H54 (cell line): ENCODE results near the gene ARAP2.

ENCODE experiments used
- DNase-seq: peaks from one replicate; pipeline ENCODE4 v3.0.0; 2011; ENCODE audit warnings: low spot score, mixed read lengths; ENCODE audit not compliant: insufficient read length
- FAIRE-seq: peaks from 3 replicates; lab custom pipeline; 2011; peaks lifted over from hg19 to GRCh38; lab: Jason Lieb, UNC
- POLR2A ChIP-seq: IDR thresholded peaks from 2 replicates; pipeline ENCODE4 v1.6.1; 2011; ENCODE audit warnings: low read depth, mild to moderate bottlenecking, low read length

Gene ARAP2

DNA sequence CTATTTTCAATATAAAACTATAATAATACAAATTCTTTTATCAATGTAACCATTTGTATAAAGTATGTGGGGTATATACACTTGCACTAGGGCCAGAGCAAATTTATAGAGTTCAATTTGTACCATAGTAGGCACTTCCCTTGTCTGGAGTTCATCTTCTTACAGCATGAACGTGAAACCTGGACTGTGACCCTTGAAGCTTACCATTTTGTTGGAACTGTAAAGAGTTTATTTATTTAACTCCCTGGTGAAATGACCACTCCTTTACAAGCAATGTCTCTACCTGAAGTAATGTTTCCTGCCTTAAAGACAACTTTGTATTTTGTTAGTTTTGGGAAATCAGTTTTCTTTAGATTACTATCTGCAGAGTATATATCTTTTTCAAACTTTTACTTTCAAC, 188.2 kb downstream of the ARAP2 start:
- no peak for TF ChIP-seq POLR2A
- no peak for FAIRE-seq
- no peak for DNase-seq

DNA sequence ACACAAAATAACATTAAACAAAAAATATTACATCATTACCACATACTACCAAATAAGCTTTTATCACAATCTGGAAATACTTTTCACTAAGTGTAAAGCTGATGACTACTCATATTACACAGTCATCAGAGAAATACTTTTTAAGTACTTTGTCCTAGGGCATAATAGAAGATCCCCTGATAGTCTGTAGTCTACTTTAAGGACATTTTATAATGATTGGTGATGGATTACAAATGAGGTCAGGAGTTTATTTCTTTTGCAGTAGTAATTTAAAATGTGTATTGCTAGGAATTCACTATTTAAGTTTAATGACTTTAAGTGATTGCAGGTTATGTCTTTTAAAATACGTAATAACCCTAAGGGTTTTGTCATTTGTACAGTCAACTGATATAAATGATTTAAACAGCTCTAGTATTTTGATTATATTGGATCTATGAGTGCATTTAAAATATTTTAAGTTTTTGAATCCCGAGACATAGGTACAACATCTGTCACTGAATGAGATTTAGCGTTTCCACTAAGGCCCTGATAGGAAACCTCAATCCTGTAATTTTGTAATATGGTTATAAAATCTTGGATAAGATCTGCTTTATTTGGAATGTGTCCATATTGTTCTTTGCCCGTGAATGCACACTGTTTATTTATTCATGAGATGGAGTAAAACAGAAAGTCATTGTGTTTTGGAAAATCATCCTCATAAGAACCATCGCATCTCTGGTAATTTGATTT, 189.5 kb downstream of the ARAP2 start:
- peak; percentile 30 for FAIRE-seq
- no peak for DNase-seq
- no peak for TF ChIP-seq POLR2A

DNA sequence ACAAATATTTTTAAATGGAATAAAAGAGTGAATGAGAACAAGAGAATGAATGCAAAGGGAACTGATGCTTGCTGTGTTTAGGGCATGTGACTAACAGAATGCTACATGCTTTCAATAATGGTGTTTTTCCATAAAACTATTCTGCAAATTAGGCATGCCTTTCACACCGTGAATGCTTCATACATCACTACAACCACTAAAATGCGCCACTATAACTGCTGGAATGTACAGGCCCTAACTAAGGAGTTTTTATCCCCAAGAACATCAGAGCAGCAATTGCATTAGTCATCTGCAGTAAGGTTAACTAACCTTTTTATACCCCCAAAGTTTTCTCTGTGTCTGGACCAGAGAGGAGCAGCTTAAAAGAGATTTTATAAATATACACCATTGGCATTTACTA, 190.4 kb downstream of the ARAP2 start:
- FAIRE-seq = no peak
- TF ChIP-seq POLR2A = no peak
- peak; percentile 1 for DNase-seq

DNA sequence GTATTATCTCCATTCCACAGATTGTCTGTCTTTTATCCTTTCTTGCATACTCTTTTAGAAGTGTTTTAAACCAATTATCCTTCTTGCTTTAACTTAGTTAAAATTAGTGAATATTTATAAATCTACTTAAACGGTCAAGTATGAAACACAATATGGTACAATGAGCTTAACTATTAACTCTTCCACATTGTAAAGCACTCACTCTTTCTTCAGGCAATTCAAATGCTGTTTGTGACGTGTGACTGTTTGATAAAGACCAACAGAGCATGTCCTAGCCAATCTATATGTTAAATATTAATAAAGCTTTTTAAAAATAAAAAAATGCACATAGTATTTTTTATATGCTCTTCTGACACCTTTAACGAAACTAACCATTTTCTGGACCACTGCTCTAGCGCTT, 192.7 kb downstream of the ARAP2 start:
- no peak for TF ChIP-seq POLR2A
- FAIRE-seq = no peak
- no peak for DNase-seq

DNA sequence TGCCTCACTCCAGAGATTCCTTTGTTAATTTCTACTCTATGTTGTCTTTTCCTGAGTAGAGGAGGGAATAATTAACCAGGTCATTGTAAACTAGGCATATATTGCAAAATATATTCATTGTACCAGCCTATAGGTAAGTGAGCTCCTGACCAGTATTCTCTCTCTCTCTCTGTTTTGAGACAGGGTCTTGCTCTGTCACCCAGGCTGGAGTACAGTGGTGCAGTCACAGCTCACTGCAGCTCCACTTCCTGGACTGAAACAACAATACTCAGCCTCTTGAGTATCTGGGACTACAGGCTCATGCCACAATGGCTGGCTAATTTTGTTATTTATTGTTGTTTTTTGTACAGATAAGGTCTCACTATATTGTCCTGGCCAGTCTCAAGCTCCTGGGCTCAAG, 198.3 kb downstream of the ARAP2 start:
- DNase-seq (no peak), FAIRE-seq (no peak)
- TF ChIP-seq POLR2A = no peak

DNA sequence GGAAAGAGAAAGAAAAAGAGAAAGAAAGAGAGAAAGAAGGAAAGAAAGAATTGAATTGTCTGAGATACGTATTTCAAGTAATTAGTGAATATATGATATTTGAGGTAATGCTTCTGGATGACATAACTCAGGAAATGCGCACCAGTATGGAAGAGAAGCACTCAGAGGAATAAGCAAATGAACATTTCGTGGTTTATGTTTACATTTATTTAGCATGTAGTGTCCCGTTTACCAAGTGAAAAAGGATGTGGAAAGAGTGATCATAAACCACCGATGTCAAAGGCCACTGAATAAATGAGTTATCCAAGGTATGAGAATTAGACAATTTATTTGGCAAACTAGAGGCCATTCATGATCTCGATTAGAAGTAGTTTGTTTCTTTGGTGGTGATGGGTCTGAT, 200.4 kb downstream of the ARAP2 start:
- TF ChIP-seq POLR2A = no peak
- DNase-seq (no peak), FAIRE-seq (no peak)

DNA sequence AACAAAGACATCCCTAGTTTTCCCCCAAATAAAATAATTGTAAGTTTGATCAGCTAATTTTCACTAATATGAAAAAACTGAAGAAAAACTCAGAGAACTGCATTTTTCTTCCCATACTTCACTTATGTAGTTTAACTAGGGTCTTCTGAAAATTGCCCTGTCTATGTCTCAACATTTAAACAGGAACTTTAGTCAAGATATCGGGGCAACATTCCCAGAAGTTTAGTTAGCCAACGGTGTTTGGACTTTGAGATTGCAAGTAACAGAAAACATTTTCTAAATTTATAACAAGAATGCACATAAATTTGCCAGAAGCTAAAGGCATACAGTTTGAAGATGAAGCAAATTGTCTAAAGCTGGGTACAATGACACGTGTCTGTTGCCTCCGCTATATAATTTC, 201.1 kb downstream of the ARAP2 start:
- FAIRE-seq (no peak), DNase-seq (no peak)
- TF ChIP-seq POLR2A = no peak

DNA sequence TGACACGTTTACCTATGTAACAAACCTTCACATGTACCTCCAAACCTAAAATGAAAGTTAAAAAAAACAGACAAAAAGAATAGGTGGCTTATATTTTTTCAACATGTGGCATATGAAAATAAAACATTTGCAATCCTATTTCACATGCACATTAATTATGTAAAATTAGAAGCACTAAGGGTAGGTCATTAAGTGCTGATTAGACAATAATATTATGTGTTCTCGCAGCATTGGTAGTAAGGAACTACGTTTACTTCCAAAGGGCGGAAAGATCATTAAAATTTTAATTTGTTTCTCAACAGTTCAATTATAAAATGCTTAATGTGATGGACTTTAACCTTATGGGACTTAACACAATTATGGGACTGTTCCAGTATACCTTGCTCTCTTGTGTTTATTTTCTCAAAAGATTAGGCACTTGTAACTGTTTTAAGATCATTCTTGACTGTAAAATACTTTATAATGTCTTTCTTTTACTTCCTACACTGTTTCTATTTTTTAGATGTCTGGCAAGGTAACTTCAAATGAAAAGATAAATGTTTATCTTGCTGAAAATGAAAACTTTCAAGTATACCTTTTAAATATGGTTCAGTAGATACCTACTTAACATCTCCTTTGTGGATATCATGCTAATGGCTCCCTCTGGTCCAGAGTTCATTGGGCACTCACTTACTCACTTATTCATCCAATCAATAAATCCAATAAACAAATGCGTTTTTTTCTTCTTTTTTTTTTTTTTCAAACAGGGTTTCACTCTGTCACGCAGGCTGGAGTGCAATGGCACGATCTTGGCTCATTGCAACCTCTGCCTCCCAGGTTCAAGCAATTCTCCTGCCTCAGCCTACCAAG, 202.0 kb downstream of the ARAP2 start:
- no peak for TF ChIP-seq POLR2A
- DNase-seq (no peak), FAIRE-seq (no peak)

DNA sequence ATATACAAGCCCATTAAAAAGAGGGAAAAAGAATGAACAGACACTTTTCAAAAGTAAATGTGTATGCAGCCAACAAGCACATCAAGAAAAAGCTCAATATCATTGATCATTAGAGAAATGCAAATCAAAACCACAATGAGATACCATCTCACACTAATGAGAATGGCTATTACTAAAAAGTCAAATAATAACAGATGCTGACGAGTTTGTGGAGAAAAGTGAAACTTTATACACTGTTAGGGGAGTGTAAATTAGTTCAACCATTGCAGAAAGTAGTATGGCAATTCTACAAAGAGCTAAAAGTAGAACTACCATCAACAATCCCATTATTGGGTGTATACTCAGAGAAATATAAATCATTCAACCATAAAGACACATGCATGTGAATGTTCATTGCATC, 203.0 kb downstream of the ARAP2 start:
- TF ChIP-seq POLR2A = no peak
- no peak for FAIRE-seq

DNA sequence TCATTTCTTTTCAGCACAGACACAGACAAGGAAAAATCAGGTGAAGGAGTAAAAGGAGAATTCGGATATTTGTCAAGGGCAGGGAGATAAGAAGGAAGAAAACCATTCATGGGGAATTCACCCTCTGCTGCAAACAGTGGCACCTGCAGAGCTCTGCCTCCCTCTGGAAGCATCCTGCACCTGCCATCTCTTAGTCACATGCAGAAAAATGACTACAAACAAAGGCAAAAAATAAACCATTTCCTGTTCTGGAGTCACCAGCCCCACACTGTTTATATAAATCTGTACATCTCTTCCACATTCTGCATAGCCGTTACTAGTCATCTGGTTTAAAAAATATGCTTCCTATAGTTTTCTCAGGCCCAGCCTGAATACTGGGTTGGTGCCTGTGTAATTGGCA, 205.3 kb downstream of the ARAP2 start:
- no peak for FAIRE-seq
- TF ChIP-seq POLR2A = no peak
- no peak for DNase-seq

More for the DNA sequence above, 203.0 kb downstream of the ARAP2 start:
- DNase-seq = no peak

DNA sequence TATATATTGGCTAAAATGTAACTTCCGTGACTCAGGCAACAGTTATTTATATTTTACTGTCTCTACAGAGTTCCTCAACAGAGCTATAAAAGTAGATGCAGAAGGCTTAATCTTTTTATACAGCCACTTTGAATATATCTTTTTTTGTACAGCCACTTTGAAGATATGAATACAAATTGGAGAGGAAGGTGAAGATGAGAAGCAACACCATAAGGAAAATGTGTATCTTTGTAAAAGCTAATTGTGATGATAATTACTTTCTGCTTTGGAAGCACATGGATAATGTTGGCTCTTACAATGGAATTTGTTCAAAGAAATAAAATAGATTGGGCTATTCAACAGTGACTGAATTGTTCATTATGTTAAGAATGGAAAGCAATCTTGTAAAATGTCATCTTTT, 205.8 kb downstream of the ARAP2 start:
- TF ChIP-seq POLR2A = no peak
- no peak for FAIRE-seq
- no peak for DNase-seq

DNA sequence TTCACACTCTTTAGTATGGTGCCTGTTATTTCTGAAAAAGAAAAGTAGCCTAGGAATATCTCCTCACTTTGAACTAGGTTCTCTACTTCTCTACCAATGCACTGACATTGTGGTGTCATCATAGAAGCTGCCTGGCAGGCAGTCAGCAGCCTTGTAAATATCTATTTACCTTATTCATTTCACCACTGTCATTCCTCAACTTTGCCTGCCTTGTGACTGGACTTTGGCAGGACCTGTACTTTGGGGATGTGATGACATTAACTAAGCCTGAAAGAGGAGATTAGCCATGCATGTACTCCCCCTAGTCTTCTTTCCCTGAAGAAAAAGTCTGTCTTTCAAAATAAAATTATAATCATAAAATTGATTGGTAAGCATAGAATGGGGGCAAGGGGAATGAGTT, 207.2 kb downstream of the ARAP2 start:
- DNase-seq = no peak
- no peak for FAIRE-seq
- TF ChIP-seq POLR2A = no peak

DNA sequence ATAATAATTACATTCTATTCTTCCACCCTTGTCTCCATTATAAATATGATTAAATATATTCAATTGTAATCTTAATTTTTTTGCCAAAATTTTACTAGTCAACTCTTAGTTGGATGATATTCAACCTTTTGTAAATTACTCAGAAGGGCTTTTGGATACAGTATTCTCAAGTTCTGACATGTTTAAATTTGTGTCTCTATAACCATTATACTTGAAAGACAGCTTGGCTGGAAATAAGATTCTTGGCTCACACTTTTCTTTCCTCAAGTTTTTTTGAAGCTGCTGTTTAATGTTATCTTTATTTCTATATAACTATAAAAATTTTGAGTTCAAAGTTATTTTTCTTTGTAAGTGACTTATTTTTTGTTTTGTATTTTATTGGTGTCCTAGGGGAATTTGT, 214.4 kb downstream of the ARAP2 start:
- TF ChIP-seq POLR2A = no peak
- DNase-seq (no peak), FAIRE-seq (no peak)

DNA sequence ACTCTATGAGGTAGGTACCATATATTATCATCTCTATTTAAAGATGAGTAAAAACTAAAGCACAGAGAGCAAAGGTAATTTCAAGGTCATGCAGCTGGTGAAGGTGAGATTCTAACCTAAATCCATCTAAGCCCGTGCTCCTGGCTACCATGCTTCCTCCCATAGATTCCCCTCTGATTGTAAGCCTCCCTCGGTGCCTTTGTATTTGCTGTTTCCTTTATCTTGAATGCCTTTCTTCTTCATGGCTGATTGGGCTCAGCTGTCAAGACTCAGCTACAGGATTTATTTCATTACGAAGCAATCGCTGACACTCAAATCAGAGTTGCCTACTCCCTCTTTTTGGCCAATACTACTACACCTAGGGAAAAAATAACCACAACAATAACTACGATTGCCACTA, 217.1 kb downstream of the ARAP2 start:
- DNase-seq (no peak), FAIRE-seq (no peak)
- TF ChIP-seq POLR2A = no peak
